Kidney epithelial cell (primary cell): Measurements from ENCODE around the gene RNF157. TPM values are rescaled to one million over a fixed set of nuclear protein-coding genes. Genes with fewer than 3 reads are reported as not detected.

Experiments used
- DNase-seq: peaks from one replicate; pipeline ENCODE4 v3.0.0-alpha.2; 2010; ENCODE audit warnings: low read depth
- H3K27me3 ChIP-seq: 2 replicates; pipeline ENCODE4 v1.6.0; 2011; ENCODE audit warnings: low read length; ENCODE audit not compliant: control insufficient read depth, insufficient read depth
- H3K36me3 ChIP-seq: 2 replicates; pipeline ENCODE4 v1.5.1; 2011; ENCODE audit warnings: low read length; ENCODE audit not compliant: control insufficient read depth, insufficient read depth
- H3K4me3 ChIP-seq: 2 replicates; pipeline ENCODE4 v1.5.1; 2011; ENCODE audit warnings: low read depth, mild to moderate bottlenecking, control low read depth, low read length
- CTCF ChIP-seq: IDR thresholded peaks from 2 replicates; pipeline ENCODE4 v1.5.1; 2011; ENCODE audit warnings: mild to moderate bottlenecking, moderate library complexity, low read length, control low read depth, inconsistent platforms; ENCODE audit not compliant: insufficient read depth, poor library complexity, severe bottlenecking
- total RNA-seq: library from RNA; depleted of rRNA; stranded (reverse); fragments of >200 nt; gene quantifications from 2 replicates; pipeline ENCODE4 v1.2.3, GENCODE V29; 2015

RNF157 gene
- total RNA-seq, 1 donor from 2014 or later = 6.0 TPM

- Histone ChIP-seq H3K27me3 (no peaks in the 10 kb centered on the region), H3K36me3 (peaks cover 7% of the 10 kb centered on the region), H3K4me3 (no peak overlapping the region)
- no peak for DNase-seq
- TF ChIP-seq CTCF = no peak
Observed at GRCh38 chr17:76095943-76096342, 144.3 kb downstream of the RNF157 start.

- H3K36me3 ChIP-seq = peaks cover 7% of the 10 kb centered on the region
- no peak for TF ChIP-seq CTCF
Observed at GRCh38 chr17:76094046-76094445, 146.2 kb downstream of the RNF157 start.

GRCh38 chr17:76092526-76093413 lies 147.5 kb downstream of the RNF157 start:
- no peaks in the 10 kb centered on the region for H3K27me3 ChIP-seq
- H3K36me3 ChIP-seq = peaks cover 5% of the 10 kb centered on the region
- H3K4me3 ChIP-seq = no peak overlapping the region
- DNase-seq = no peak
- TF ChIP-seq CTCF = no peak

More at GRCh38 chr17:76094046-76094445, 146.2 kb downstream of the RNF157 start:
- H3K4me3 ChIP-seq = no peak overlapping the region
- DNase-seq = no peak
- no peaks in the 10 kb centered on the region for H3K27me3 ChIP-seq

Other genes starting within 250 kb of the RNF157 start
- gene CDK3, start 239.6 kb downstream of the RNF157 start, total RNA-seq = 7.4 and 11.5 TPM in 2 replicates
- gene EVPL, start 213.2 kb downstream of the RNF157 start, total RNA-seq = 8.5 and 8.8 TPM in 2 replicates
- 45.7 and 53.2 TPM in 2 replicates for gene SRP68, start 168.0 kb downstream of the RNF157 start, total RNA-seq
- gene GALR2, start 165.7 kb downstream of the RNF157 start, total RNA-seq = 0.33 and 0.34 TPM in 2 replicates
- gene ZACN, start 161.3 kb downstream of the RNF157 start, total RNA-seq = not detected in 2 replicates
- 80.1 and 88.9 TPM in 2 replicates for gene EXOC7, start 136.7 kb downstream of the RNF157 start, total RNA-seq
- 2.3 and 3.0 TPM in 2 replicates for gene FOXJ1, start 99.2 kb downstream of the RNF157 start, total RNA-seq
- gene UBALD2, start 24.9 kb upstream of the RNF157 start, total RNA-seq = 28.5 and 33.8 TPM in 2 replicates
- 3.3 and 6.0 TPM in 2 replicates for gene QRICH2, start 67.8 kb upstream of the RNF157 start, total RNA-seq
- 50.7 and 52.4 TPM in 2 replicates for gene PRPSAP1, start 113.4 kb upstream of the RNF157 start, total RNA-seq
- 159 and 165 TPM in 2 replicates for gene SPHK1, start 144.1 kb upstream of the RNF157 start, total RNA-seq
- gene UBE2O, start 212.7 kb upstream of the RNF157 start, total RNA-seq = 12.6 and 15.5 TPM in 2 replicates
- not detected in 2 replicates for gene AANAT, start 227.1 kb upstream of the RNF157 start, total RNA-seq